K562 (cell line): ENCODE results near the gene MS4A4E. TPM values are rescaled to one million over a fixed set of nuclear protein-coding genes. Genes with fewer than 3 reads are reported as not detected.
"Not testable (repeated sequence)": the region's sequence is repeated elsewhere in the genome, so short reads cannot be mapped to it uniquely, and the experiment has no call there.

Experiments used
- ATAC-seq: fragments of 200-7000 bp; cut with Tn5 transposase; 3 replicates; pipeline ENCODE4 v1.9.1; 2020; ENCODE audit warnings: moderate library complexity
- BruUV-seq: library from RNA; stranded (reverse); fragments of 400-500 nt; replicated peaks from 2 replicates; lab custom pipeline; 2021; lab: Mats Ljungman, UMichigan
- CTCF ChIA-PET: fragments of 300-600 bp; formaldehyde crosslinking; extraction: SDS; loops from one replicate; lab custom pipeline; 2021; ENCODE audit warnings: low intra/inter-chr PET ratio; lab: Yijun Ruan, JAX
- POLR2A ChIA-PET: fragments of 300-600, 350-650 bp; sonication (Branson Sonifier 250); formaldehyde crosslinking; extraction: SDS; loops from one replicate; lab custom pipeline; 2021; ENCODE audit warnings: antibody characterized with exemption, inconsistent platforms; lab: Yijun Ruan, JAX
- DNase-seq, 4 experiments: peaks; one replicate each; pipeline versions ENCODE4 v3.0.0 to v3.0.0-alpha.2; 2011 to 2018; ENCODE audit warnings: low spot score in 3 of 4, mixed read lengths in 3 of 4; ENCODE audit errors: extremely low read depth in 1 of 4
- FAIRE-seq: peaks from 2 replicates; lab custom pipeline; 2011; peaks lifted over from hg19 to GRCh38; lab: Jason Lieb, UNC
- H2AFZ ChIP-seq: 2 replicates; pipeline ENCODE4 v1.6.0; 2011; ENCODE audit warnings: low read depth, low read length, control low read depth, inconsistent platforms
- H3K27ac ChIP-seq: fragments of 200-600 bp; 3 replicates; pipeline ENCODE4 v1.8.0; 2011; ENCODE audit warnings: low read depth, mild to moderate bottlenecking, control low read depth, inconsistent platforms, low read length, moderate library complexity, mixed read lengths; ENCODE audit errors: extremely low read depth
- H3K27me3 ChIP-seq, 2 experiments: fragments of 300-600 bp in 1 of 2; 2 replicates in 1 of 2; 3 replicates in 1 of 2; pipeline versions ENCODE4 v1.6.0 to v1.8.0; 2011; ENCODE audit warnings: inconsistent platforms in 2 of 2, low read length in 2 of 2, mild to moderate bottlenecking in 1 of 2, mixed read lengths in 1 of 2, moderate library complexity in 1 of 2; ENCODE audit not compliant: control insufficient read depth in 2 of 2, insufficient read depth in 2 of 2
- H3K36me3 ChIP-seq: fragments of 300-600 bp; 3 replicates; pipeline ENCODE4 v1.8.0; 2011; ENCODE audit warnings: mild to moderate bottlenecking, low read length, inconsistent platforms; ENCODE audit not compliant: control insufficient read depth, insufficient read depth
- H3K4me1 ChIP-seq, 2 experiments: fragments of 200-600 bp in 1 of 2; replicated peaks in 1 of 2; 2 replicates in 1 of 2; 3 replicates in 1 of 2; pipeline versions ENCODE4 v1.5.1 to v1.8.0; 2011; ENCODE audit warnings: inconsistent platforms in 2 of 2, low read length in 2 of 2, mild to moderate bottlenecking in 1 of 2, mixed read lengths in 1 of 2, moderate library complexity in 1 of 2; ENCODE audit not compliant: control insufficient read depth in 2 of 2, insufficient read depth in 2 of 2
- H3K4me2 ChIP-seq: 2 replicates; pipeline ENCODE4 v1.6.1; 2011; ENCODE audit warnings: low read length, control low read depth, inconsistent platforms, mixed read lengths; ENCODE audit not compliant: insufficient read depth
- H3K4me3 ChIP-seq: fragments of 200-600 bp; sonication (generic), shearing (Covaris generic); 2 replicates; pipeline ENCODE4 v1.5.1; 2016; ENCODE audit warnings: control low read depth, inconsistent platforms
- H3K79me2 ChIP-seq: fragments of 200-600 bp; 3 replicates; pipeline ENCODE4 v1.8.0; 2011; ENCODE audit warnings: low read length, inconsistent platforms; ENCODE audit not compliant: control insufficient read depth, insufficient read depth
- H3K9ac ChIP-seq, 2 experiments: 2 replicates each; pipeline versions ENCODE4 v1.6.0 to v1.6.1; 2011; ENCODE audit warnings: low read depth in 2 of 2, low read length in 2 of 2, control low read depth in 1 of 2, inconsistent platforms in 1 of 2, mild to moderate bottlenecking in 1 of 2, mixed read lengths in 1 of 2; ENCODE audit not compliant: insufficient read depth in 1 of 2
- H3K9me1 ChIP-seq: one replicate; pipeline ENCODE4 v1.6.0; 2011; ENCODE audit warnings: inconsistent platforms, mild to moderate bottlenecking, low read length, moderate library complexity; ENCODE audit not compliant: control insufficient read depth, insufficient read depth
- H3K9me3 ChIP-seq: replicated peaks from 2 replicates; pipeline ENCODE4 v1.5.1; 2011; ENCODE audit warnings: low read depth, low read length, inconsistent platforms; ENCODE audit not compliant: control insufficient read depth, insufficient read depth
- H4K20me1 ChIP-seq: replicated peaks from 2 replicates; pipeline ENCODE4 v1.6.1; 2011; ENCODE audit warnings: low read length, inconsistent platforms, mixed read lengths; ENCODE audit not compliant: control insufficient read depth, insufficient read depth
- ARID1B ChIP-seq: fragments of 450-650 bp; IDR thresholded peaks from 2 replicates; pipeline ENCODE4 v1.6.1; 2016; ENCODE audit warnings: antibody characterized with exemption, mild to moderate bottlenecking, inconsistent platforms
- ATF7 ChIP-seq: fragments of 450-650 bp; IDR thresholded peaks from 2 replicates; pipeline ENCODE4 v1.7.1; 2014; ENCODE audit warnings: mild to moderate bottlenecking, moderate library complexity
- CBFA2T2 ChIP-seq: fragments of 450-650 bp; conservative IDR thresholded peaks from 2 replicates; pipeline ENCODE4 v1.6.1; 2017; ENCODE audit warnings: mild to moderate bottlenecking
- CBX3 ChIP-seq, 2 experiments: IDR thresholded peaks; 1 replicate in 1 of 2; 2 replicates in 1 of 2; pipeline ENCODE4 v1.6.1; 2012; ENCODE audit warnings: inconsistent platforms in 2 of 2, low read length in 2 of 2, borderline replicate concordance in 1 of 2, control low read depth in 1 of 2
- DMBX1 ChIP-seq: fragments of 250-450 bp; sonication (Bioruptor Pico); IDR thresholded peaks from 2 replicates; pipeline ENCODE4 v1.8.0; 2022; ENCODE audit warnings: inconsistent platforms, mild to moderate bottlenecking, moderate library complexity, borderline replicate concordance
- DPF2 ChIP-seq: fragments of 450-650 bp; IDR thresholded peaks from 2 replicates; pipeline ENCODE4 v1.6.1; 2016
- EP300 ChIP-seq: IDR thresholded peaks from 2 replicates; pipeline ENCODE4 v1.6.1; 2012; ENCODE audit warnings: low read length, improper control_type of control experiment
- HDAC1 ChIP-seq, 2 experiments: fragments of 450-650 bp; IDR thresholded peaks; 2 replicates each; pipeline ENCODE4 v1.6.1; 2016 to 2017; ENCODE audit warnings: inconsistent platforms in 1 of 2, mild to moderate bottlenecking in 1 of 2, moderate library complexity in 1 of 2
- KDM1A ChIP-seq, 2 experiments: fragments of 450-650 bp; IDR thresholded peaks; 2 replicates each; pipeline ENCODE4 v1.6.1; 2016; ENCODE audit warnings: mild to moderate bottlenecking in 2 of 2
- KLF16 ChIP-seq: IDR thresholded peaks from 2 replicates; pipeline ENCODE4 v1.6.1; 2016; ENCODE audit warnings: antibody characterized with exemption
- MTA2 ChIP-seq: fragments of 450-650 bp; IDR thresholded peaks from 2 replicates; pipeline ENCODE4 v1.6.1; 2016; ENCODE audit warnings: low read depth
- NCOR1 ChIP-seq: fragments of 450-650 bp; IDR thresholded peaks from 2 replicates; pipeline ENCODE4 v1.6.1; 2016; ENCODE audit warnings: mild to moderate bottlenecking, moderate library complexity
- NR2C2 ChIP-seq, 2 experiments: fragments of 200-800 bp in 1 of 2; sonication (Bioruptor generic) in 1 of 2; sonication (generic) in 1 of 2; formaldehyde crosslinking in 1 of 2; IDR thresholded peaks; 2 replicates each; pipeline versions ENCODE4 v1.6.1 to v1.8.0; 2016 to 2022; ENCODE audit warnings: mild to moderate bottlenecking in 1 of 2, missing compliant biosample characterization in 1 of 2, missing genetic modification characterization in 1 of 2, missing genetic modification reagents in 1 of 2
- SMAD4 ChIP-seq: fragments of 250-450 bp; sonication (Bioruptor Pico); conservative IDR thresholded peaks from 2 replicates; pipeline ENCODE4 v1.8.0; 2021; ENCODE audit warnings: inconsistent platforms, mild to moderate bottlenecking, moderate library complexity
- SMARCE1 ChIP-seq: fragments of 450-650 bp; IDR thresholded peaks from 2 replicates; pipeline ENCODE4 v1.7.1; 2016; ENCODE audit warnings: mild to moderate bottlenecking
- SOX6 ChIP-seq: fragments of 450-650 bp; IDR thresholded peaks from 2 replicates; pipeline ENCODE4 v1.6.1; 2014; ENCODE audit warnings: mild to moderate bottlenecking
- TCF3 ChIP-seq: sonication (generic); formaldehyde crosslinking; IDR thresholded peaks from 2 replicates; pipeline ENCODE4 v1.4.0; 2020; ENCODE audit warnings: mild to moderate bottlenecking, missing genetic modification reagents
- TRIM24 ChIP-seq, 2 experiments: fragments of 450-650 bp; IDR thresholded peaks; 2 replicates each; pipeline ENCODE4 v1.6.1; 2016
- ZBTB7A ChIP-seq: IDR thresholded peaks from 2 replicates; pipeline ENCODE4 v1.6.1; 2011; ENCODE audit warnings: low read depth, mild to moderate bottlenecking, low read length, moderate library complexity, borderline replicate concordance; ENCODE audit not compliant: control insufficient read depth
- WGBS: fragments of 100-300 bp; shearing (Covaris generic); methylation state at CpG from one replicate; pipeline ENCODE4 v1.1.6; 2016; ENCODE audit warnings: low coverage, mixed read lengths; ENCODE audit not compliant: insufficient coverage; ENCODE audit errors: missing lambda C conversion rate; 5-methylcytosine and 5-hydroxymethylcytosine counted together
- in situ Hi-C: fragments of 300-500 bp; cut with MboI; formaldehyde crosslinking; loops from 4 replicates; pipeline ENCODE4 v1.15.0; 2018; ENCODE audit warnings: inconsistent platforms, mixed read lengths
- intact Hi-C: fragments of 100-400 bp; cut with micrococcal nuclease; formaldehyde crosslinking; loops from 2 replicates; pipeline ENCODE4 v1.14.2; 2022
- polyA plus RNA-seq, 8 experiments: library from polyadenylated mRNA; depleted of rRNA in 4 of 8; stranded (reverse) in 5 of 8; unstranded in 3 of 8; fragments of >200 nt; fragmentation: Nextera tagmentation in 2 of 8; fragmentation: Illumina TruSeq in 1 of 8; extraction: Ambion mirVana in 2 of 8; extraction: Trizol in 1 of 8; gene quantifications; 2 replicates each; pipeline versions ENCODE4 v1.2.1 to v1.2.3, GENCODE V29; 2011 to 2014; ENCODE audit warnings: inconsistent platforms in 1 of 8, missing spikeins in 1 of 8
- total RNA-seq, 7 experiments: library from RNA; depleted of rRNA in 6 of 7; stranded (reverse); fragments of >200 nt in 6 of 7; fragmentation: Illumina TruSeq in 2 of 7; extraction: Trizol in 2 of 7; gene quantifications; 2 replicates each; pipeline versions ENCODE4 v1.2.1 to v1.2.3, GENCODE V29; 2011 to 2021; ENCODE audit warnings: low replicate concordance in 1 of 7

Gene MS4A4E
- total and polyA plus RNA-seq, 9 of the 15 experiments (the other 6 are each of a cell fraction or from before 2014, with no cell fraction given): 0.11 to 0.81 (median 0.36) TPM; not detected in 2

- CTCF ChIA-PET, DNase-seq, BruUV-seq, H3K27me3 ChIP-seq, H3K9me1 ChIP-seq, H3K9ac ChIP-seq, H3K4me3 ChIP-seq, POLR2A ChIA-PET, H3K79me2 ChIP-seq, in situ Hi-C loops, H3K9me3 ChIP-seq, H2AFZ ChIP-seq, intact Hi-C loops, ATAC-seq, H4K20me1 ChIP-seq, FAIRE-seq, H3K36me3 ChIP-seq: not testable (repeated sequence)
- Histone ChIP-seq H3K4me1 (peaks cover 3 to 23% of the 10 kb centered on the region in 2 experiments; a peak in 2 of 5 replicates), H3K4me2 (0 out of 2 replicates have a peak overlapping the region, but pooled peaks have one; percentile 3), H3K27ac (peak overlapping the region; percentile 63; the same call in 2 of the 3 replicates)
- peak in 1 of 2 experiments; percentile 17; a peak in 1 of 4 replicates for TF ChIP-seq HDAC1 (IDR thresholded peaks at IDR 0.05)
- peak; percentile 62 to 71; a peak in 3 of 4 replicates for TF ChIP-seq KDM1A (IDR thresholded peaks at IDR 0.05)
- WGBS: 77% methylated on average over 2 of the region's 2 CpGs
Measured at GRCh38 chr11:60186128-60186527, 56.8 kb downstream of the MS4A4E start.

- H3K4me1 ChIP-seq: peaks cover 3 to 23% of the 10 kb centered on the region in 2 experiments; a peak in 2 of 5 replicates
- H3K4me3 ChIP-seq, H3K36me3 ChIP-seq, BruUV-seq, H3K79me2 ChIP-seq, FAIRE-seq, H2AFZ ChIP-seq, H3K9me3 ChIP-seq, intact Hi-C loops, H3K27me3 ChIP-seq, H3K9me1 ChIP-seq, CTCF ChIA-PET, H4K20me1 ChIP-seq, in situ Hi-C loops: not testable (repeated sequence)
- WGBS: 0% methylated on average over 2 of the region's 2 CpGs
- H3K27ac ChIP-seq: peak overlapping the region; percentile 63; the same call in 2 of the 3 replicates
- DNase-seq: peak in 1 of 4 experiments; percentile 62
- ATAC-seq: peak; percentile 72
- peak overlapping the region in 1 of 2 experiments; percentile 28; a peak in 1 of 4 replicates for H3K9ac ChIP-seq
- peak overlapping the region; percentile 49; the same call in 1 of the 2 replicates for H3K4me2 ChIP-seq
- POLR2A ChIA-PET: interaction anchor here (0.9 kb wide), 1 partner anchor 9 kb away, joined by 4 read pairs; no protein-coding TSS in a partner anchor
- peak; percentile 53; the same call in 1 of the 2 replicates for TF ChIP-seq SMARCE1
- TF ChIP-seq TRIM24 (IDR thresholded peaks at IDR 0.05): peak; percentile 83 to 90
- TF ChIP-seq ATF7: 0 out of 2 replicates have a peak, but pooled peaks have one; percentile 22
- TF ChIP-seq CBX3 (IDR thresholded peaks at IDR 0.05; ENCODE audit: borderline replicate concordance in 1 of 2, low read length in 2 of 2): 0 out of 3 replicates have a peak, but pooled peaks of 1 of the 2 experiments have one; percentile 14
- peak; percentile 87 for TF ChIP-seq CBFA2T2
- peak; percentile 70 for TF ChIP-seq SMAD4 (CRISPR knock-in tag)
- TF ChIP-seq ZBTB7A: peak; percentile 58; the same call in 1 of the 2 replicates
- TF ChIP-seq ARID1B: peak; percentile 92
- 0 out of 2 replicates have a peak, but pooled peaks have one; percentile 37 for TF ChIP-seq KLF16
- TF ChIP-seq NCOR1: peak; percentile 78
- TF ChIP-seq SOX6: peak; percentile 75
- TF ChIP-seq MTA2: peak; percentile 73
- TF ChIP-seq EP300: peak; percentile 75
- peak; percentile 39; the same call in 1 of the 2 replicates for TF ChIP-seq DMBX1 (CRISPR knock-in tag)
- peak; percentile 75; the same call in 1 of the 2 replicates for TF ChIP-seq DPF2
- peak; percentile 90 for TF ChIP-seq TCF3 (CRISPR knock-in tag)
- peak; percentile 60; the same call in 1 of the 2 replicates for TF ChIP-seq NR2C2 (CRISPR knock-in tag; IDR thresholded peaks at IDR 0.05)
- TF ChIP-seq NR2C2 (tag; IDR thresholded peaks at IDR 0.05): peak; percentile 60
Measured at GRCh38 chr11:60185512-60185827, 57.5 kb downstream of the MS4A4E start.
